Measurements from ENCODE around the gene ANKRD44.

Gene ANKRD44

DNA sequence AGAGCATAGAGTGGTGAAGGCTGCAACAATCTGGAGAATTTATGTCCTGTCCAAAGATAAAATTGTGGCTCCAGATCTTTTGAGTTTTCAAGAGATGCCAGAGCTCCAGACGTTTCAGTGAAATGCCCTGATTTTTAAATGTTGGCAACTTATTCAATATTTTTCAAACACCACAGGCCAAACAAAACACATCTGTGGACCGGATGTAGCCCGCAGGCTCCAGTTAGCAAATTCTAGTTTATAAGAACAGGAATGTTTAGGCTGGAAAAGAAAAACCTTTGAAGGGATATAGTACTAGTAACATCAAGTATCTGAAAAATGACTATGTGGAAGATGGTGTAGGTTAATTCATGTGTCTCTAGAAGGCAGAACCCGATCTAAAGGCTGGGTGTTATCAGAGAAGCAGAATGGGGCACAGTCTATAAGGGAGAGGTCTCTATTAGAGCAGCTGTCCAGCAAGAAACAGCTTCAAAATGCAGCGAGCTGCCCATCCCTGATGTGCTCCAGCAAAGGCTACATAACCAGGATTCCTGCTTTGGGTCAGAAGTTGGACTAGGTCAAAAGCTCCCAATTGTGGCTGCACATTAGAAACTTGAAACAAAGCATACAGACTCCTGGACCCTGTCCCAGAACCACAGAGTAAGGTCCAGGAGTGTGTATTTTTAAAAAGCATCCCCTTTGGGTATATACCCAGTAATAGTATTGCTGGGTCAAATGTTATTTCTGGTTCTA, 105.9 kb downstream of the ANKRD44 start:
- FAIRE-seq, result no peak

DNA sequence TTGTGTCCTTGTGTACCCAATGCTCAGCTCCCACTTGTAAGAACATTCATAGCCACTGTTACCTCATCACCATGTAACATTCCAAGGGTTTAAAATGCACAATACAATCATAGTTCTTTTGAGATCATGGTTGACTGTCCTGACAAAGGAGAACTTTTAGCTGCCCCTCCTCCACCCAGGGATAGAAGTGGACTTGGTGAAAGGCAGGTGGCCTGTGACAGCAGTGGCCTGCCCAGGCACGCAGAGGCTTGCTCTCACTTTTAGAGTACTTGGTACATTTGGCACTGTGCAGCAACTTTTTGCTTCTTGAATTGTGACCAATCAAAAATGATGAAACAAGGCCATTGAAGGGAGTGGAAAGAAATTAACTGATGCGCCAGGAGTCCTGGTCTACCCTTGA, 108.7 kb downstream of the ANKRD44 start:
- no peak for FAIRE-seq

DNA sequence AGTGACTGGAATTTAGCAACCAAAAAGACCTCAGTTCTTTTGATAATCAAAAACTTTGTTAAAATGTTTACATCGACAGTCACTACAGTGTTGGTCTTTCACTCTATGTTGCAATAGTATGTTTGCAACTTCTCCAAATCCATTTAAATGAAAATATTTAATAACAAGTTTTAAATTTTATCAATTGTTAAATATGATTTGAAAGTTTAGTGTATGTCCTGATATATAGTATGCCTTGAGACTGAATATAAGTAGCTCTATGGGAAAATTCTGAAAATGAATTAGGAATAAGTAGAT, 109.9 kb downstream of the ANKRD44 start:
- no peak for FAIRE-seq

DNA sequence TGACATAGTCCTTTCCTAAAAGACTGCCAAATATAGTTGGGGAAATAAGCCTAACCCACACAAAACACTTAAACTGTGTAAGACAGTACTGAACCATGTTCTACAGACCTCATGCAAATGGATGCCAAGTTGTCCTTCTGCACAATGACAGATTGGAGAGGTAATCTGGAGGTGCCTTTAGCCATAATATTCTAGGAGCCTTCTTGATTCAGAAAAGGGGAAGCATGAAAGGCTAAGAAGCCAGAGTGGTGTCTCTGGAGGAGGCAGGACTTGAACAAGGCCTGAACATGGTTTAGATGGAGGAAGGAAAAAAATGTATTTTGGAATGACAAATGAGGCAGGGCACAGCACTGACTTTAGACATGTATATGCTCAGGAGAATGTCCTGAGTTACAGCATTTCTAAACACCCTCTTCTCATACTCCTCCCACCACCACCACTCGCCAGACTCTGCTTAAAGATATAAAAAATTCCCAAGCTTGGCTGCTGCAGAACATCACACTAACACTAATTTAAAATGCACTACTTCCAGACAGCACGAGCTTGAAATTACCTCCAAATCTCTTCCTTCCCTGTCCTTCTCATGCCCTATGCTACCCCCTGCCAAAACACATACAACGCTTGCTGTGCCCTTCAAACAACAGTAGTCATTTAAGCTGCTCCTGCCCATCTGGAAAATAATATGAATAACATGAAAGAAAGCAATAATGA, 110.4 kb downstream of the ANKRD44 start:
- no peak for FAIRE-seq

DNA sequence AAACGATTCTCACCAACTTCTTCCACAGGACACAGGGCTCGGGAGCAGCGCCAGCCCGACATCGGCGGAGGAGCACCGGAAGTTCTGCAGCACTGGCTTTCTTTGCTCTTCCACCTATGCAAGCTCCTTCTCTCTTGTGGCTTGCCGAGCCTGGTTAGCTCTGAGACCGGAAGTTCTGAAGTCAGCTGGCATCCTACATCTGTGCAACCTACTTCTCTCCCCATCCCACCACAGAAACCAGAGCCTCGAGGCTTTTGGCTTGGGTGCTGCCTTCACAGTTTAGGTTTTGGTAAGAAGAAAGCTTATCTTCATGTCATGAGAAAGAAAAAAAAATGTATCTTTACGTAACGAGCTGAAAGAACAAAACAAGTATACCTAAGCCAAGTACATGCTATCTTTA, 111.7 kb downstream of the ANKRD44 start:
- no peak for FAIRE-seq

DNA sequence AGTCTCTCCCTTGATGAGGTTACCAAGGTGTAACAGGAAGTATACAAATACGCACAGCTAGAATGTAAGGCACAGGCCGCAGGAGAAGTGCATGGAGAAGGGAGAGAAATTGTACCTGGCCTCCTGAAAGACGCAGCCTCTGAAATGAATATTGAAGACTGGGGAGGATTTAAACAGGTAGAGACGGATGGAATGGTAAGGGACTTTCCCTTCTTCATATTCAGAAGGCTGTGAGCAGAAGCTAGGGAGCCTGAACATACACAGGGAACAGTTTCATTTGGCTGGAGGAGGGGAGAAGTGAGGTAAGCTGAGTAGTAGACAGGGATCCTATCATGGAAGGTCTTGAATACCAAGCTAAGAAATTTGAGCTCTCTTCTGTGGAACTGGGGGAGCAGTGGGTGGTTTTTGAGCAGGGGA, 112.7 kb downstream of the ANKRD44 start:
- FAIRE-seq, result no peak

DNA sequence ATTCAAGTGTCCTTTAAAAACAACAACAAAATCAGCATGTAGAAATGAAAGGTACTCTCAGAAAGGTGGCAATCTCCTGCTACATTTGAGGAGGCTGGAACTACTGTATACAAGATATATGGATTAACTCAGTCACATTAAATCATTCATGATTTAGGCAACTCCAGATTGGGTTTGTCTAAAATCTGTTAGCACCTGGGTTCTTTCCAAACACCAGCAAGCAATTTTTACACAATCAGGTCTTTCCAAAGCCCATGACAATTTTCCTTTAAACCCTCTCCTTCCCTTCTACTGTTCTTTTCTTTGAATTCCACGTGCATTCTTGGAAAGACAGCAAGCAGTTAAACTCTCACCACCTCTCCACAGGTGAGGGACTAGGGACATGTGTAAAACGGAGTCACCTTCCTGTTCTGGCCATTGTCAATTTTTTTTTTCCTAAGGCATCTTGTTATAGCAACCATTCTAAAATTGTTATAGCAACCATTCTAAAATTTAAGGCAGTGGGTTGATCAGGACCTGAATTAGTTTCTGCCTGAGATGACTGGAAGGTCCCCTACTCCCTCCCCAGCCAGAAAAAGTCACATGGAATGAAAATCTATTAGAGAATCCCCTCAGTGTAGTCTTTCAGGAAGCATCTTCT, 113.9 kb downstream of the ANKRD44 start:
- no peak for FAIRE-seq

DNA sequence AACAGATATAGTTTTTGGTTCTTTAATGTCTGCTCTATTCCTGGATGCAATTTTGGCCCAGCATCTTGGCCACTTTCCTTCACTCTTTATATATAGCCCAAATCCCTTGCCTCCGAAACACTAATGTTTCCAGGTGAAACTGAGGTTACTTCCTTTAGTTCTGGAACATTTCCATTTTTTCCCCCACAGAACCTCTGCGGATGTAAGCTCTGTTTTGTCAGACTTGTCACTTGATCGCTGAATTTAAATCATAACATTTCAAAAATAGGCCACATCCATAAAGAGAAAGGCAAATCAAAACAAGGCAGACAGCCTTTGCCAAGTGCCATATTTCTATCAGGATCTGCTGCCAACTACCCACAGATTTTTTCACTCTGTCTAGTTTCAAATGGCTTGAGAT, 115.1 kb downstream of the ANKRD44 start:
- no peak for FAIRE-seq

DNA sequence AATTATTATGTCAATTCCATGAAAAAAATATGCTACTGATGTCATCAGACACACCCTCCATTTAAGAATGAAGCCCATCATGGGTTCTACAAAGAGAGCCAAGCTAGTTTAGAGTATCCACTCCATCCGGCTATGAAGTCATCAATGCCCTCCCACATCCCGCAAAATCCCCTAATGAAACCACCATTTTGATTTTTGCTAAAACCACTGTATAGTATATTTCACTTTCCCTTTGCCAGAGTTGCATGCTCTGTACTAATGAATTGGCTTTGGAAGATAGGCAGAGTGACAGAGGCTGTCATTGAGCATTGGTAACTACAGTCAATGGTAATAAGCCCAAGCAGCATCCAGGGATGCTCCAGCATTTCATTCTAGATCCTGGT, 118.6 kb downstream of the ANKRD44 start:
- no peak for FAIRE-seq

DNA sequence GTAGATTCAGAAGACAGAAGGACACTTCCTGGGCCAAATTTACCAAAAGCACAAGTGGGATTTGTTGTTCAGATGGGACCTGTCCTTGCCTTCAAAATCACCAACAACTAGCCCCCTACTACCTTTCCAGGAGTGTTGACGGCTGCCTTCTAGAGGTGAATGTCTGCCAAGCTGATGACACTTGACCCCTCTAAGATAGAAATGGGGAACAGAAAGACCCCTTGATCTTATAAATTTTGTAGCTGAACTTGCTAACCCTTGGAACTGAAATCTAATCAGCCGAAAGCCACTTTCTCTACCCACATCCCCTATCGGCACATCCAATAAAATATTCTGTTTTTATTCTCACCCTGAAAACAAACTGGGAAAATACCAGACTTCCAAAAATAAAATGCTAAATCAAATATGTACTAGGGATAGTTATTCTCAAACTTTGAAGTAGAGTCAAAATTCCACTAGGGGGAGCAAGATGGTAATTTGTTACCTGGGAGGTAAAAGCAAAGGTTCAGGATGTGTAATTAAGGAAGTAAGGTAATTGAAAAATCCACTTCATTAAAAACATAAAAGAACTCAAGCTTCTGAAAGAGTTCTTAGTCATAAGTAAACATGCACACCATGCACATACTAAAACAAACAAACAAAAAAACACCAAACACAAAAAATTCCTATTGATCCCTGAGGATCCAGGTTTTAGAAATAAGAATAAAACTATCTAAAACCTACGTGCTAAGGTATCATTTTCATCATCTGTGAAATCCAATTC, 119.2 kb downstream of the ANKRD44 start:
- FAIRE-seq, result peak; percentile 83

DNA sequence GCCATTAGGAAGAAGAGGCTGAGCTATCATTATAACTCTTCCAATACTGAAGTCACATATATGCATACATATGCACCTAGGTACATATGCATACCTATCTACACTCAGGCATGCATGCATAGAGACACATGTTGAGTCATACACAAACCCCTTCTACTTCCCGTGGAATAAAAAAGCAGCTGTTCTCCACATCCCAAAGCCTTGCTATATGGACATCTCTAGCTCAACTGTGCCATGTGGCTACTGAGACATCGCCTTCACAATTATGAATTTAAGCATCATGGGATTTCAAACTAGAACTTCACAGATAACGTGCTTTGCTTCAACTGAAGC, 120.5 kb downstream of the ANKRD44 start:
- no peak for FAIRE-seq

DNA sequence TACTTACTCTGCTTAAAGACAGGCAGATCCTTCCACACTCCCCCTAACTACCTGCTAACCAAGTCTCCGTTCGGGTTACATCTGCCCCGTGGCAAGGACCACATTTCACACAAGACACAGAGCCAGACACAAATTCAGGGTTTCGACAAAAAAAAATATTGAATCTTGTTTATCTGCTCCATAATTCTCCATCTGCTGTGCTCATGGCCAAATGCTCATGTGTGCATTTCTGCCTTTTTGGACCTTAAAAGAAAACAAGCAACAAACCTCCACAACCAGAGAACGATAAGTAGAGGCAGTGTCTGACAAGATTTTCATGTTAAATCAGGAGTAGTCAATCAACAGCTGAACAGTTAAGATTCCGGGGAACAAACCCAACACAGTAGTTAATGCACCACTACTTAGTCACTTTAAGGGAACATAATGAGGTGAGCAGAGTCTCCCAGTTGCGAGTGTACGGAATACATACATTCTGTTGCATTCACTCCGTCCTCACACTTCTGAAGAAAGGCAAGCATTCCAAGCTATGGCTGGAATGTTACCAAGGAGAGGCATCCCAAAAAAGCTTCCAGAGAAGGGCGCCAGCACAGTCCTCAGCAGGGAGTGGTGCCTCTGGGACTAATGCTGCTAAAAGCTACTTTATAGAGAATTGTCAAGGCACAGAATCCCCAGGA, 121.0 kb downstream of the ANKRD44 start:
- FAIRE-seq, result no peak

DNA sequence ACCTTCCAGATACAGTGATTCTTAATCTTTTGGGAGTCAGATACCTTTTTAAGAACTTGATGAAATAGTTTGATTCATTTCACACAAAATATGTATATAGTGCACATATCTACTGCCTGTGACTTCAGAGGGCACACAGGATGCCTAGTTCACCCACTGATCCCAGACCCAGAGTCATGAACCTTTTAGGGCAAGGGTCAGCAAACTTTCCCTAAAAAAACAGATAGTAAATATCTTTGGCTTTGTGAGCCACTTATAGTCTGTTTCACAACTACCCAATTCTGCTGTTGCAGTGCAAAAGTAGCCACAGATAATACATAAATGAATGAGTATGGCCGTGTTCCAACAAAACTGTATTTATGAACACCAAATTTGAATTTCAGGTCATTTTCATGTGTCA, 124.9 kb downstream of the ANKRD44 start:
- FAIRE-seq, result no peak

DNA sequence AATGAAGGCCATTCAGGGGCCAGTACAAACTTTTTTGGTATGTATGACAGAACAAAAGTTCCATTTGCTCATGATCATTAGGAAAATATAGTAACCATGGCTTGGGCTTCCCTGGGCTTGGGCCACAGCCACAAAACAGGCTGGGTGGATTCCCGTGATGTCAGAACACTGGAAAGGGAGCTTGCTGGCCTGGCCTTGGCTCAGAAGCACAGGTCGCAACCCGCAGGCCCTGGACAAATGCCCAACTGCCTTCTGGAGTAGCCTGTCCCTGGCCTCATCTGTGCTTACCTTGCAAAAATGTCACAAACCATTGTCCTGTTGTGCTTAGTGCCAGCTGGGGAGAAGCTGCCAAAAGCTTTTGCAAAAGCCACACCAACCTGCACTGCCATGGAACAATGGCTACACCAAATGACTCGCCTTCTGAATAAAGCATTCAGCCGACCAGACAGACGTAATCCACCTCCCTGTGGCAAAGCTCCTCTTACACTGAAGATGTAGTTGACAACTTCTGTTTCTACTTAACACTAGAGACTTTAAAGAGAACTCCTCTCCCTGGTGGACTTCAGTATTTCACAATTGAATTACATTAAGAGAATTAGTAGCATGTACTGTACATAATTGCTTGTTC, 125.5 kb downstream of the ANKRD44 start:
- FAIRE-seq, result no peak

DNA sequence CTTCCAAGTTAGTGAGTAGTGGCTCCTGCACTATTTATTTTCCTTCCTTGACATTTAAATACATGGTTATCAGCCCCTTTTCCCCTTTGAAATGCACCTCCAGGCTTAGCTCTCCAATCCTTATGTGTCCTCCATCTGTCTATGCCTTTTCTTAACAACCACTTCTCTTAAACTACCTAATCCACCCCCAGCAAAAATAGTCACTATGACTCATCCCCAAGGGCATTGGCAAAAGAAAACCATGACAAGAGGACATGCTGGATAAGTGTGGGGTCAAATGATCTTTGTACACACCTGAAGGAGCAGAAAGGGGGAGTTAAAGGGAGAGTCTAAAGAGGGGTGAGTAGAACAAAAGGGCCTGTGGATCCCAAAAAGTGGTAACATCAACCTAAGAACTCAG, 127.2 kb downstream of the ANKRD44 start:
- FAIRE-seq, result no peak

DNA sequence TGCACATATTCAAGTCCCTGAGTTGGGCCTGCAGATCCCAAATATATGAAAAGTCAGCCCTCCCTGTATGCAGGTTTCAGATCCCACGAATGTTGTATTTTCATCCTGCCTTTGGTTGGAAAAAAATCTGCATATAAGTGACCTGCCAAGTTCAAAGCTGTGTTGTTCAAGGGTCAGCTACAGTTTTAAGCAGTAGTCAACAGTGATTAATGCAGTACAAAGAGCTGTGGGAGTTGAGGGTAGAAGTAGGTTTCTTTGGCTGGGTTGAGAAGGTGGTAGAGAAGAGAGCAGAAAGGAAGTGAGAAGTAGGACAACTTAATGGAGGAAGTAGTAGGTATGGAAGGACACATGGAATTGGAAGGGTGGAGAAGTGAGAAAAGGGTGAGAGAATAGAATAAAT, 127.9 kb downstream of the ANKRD44 start:
- FAIRE-seq, result no peak

DNA sequence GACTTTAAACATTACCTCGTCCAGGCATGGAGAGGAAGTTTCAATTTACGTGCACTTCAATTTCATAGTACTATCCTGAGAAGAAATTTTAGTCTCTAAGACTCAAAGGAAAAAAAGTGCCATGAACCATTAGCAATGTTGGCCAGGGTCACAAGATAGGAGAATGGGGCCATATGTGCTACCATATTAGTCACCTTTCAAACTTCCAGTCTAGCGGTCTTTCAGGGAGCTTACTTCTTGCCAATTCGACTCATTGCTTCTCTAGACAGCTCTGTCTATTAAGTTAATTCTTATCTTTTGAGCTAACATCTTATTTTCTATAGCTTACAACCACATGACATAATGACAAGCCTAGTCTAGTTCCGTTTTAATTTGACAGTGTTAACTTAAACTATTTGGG, 129.1 kb downstream of the ANKRD44 start:
- FAIRE-seq, result no peak

DNA sequence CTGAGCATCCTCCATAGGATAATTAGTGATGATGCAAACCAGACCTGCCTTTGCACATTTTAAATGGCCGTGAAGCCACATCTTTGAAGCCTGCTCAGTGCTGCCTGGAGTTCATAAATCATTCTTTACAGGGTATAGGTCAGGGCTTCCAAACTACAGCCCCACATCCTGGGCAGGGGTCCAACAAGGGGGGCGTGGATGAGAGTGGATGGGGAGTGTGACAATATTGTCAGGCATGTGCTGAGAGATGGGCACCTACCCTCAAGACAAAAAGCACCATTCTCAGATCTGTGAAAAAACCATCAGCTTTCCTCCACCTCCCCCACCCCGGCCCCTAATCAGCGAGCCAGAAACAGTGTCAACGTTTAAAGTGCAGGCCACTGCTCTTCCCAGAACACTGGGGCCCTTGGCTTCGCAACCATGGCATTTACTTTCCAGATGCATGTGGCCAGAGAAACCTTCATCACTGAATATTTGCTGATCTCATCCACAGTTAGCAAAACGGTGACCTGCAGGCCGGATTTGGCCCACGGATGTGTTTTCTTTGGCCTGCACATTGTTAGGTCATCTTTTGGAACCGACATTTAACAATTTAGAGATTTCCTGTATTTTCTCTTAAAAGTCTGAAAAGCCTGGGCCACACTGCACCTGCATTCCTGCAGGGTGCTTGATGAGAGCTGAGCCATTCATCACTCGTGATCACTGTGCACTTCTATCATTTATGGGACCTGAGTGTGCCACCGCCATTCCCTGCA, 130.7 kb downstream of the ANKRD44 start:
- no peak for FAIRE-seq

DNA sequence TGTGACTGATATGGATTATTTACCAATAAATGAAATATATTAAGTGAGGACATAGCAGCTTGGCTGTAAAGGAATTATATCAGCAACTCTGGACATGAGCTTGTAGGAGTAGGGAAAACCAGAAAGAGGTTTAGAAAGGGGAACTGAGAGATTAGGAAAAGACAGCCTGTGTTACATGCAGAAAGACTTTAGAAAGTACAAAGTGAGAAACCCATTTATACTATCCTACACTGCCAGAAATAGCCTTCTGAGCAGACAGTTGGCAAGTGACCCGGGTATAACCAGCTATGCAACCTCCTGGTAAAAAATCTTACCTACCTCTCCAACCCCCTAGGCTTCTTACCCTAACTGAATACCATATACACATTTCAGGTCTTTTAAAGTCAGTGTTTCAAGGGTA, 134.1 kb downstream of the ANKRD44 start:
- no peak for FAIRE-seq

DNA sequence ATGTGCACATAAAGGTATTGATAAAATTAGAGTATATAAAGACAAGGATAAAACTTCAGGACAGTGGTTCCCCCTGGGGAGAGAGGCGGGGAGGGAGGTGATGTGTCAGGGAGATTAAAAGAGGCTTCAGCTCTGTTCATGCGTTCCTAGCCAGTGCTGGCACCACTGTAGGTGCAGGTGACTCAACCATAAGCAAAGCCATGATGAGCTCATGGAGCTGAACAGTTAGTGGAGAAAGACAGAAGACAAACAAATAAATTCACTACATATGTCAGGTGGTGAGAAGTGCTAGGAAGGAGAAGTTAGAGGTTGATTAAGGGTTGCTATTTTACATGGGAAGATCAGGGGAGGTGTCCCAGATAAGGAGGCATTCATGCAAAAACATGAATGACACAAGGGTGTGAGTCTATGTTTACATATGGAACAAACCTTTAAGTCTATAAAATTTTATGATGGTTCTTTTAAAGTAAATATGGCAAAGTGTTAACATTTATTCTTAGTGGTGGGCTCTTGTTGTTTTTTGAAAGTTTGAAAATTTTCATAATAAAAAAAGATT, 136.0 kb downstream of the ANKRD44 start:
- FAIRE-seq, result no peak

DNA sequence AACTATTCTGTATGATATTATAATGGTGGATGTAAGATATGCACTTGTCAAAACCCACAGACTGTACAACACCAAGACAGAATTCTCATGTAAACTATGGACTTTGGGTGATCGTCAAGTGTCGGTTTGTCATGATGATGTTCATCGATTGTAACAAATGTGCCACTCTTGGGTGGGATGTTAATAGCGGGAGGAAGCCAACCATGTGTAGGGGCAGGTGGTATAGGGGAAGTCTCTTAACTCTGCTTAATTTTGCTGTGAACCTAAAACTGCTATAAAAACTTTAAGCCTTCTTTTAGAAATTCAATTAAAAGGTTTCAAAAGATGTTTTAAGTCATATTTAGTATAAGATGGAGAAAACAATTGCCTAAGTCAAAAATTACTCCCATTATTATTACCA, 139.0 kb downstream of the ANKRD44 start:
- FAIRE-seq, result no peak

DNA sequence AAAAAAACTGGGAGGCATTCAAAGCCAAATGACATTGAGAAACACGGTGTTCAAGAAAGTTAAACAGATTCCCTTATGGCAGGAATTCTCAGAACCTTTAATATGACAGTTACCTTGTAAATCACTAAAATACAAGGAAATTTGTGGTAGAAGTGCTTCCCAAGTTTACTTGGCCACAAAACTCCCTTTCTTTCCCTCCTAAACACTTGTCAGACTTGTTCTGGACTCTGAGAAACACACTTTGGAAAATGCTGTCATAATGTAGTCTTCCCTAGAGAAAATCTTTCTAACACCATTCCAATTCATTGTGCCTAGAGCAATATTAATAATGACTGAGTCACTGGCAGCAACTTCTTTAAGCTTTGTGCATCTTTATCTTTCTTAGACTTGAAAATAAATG, 140.4 kb downstream of the ANKRD44 start:
- FAIRE-seq, result no peak
